Right lobe of liver (tissue), 6 donors: Measurements from ENCODE around the gene MAVS. TPM values are rescaled to one million over a fixed set of nuclear protein-coding genes. Genes with fewer than 3 reads are reported as not detected.

Experiments used
- ATAC-seq, 4 donors: fragments of 200-7000 bp; cut with Tn5 transposase; one replicate each; pipeline ENCODE4 v1.9.1; 2020; ENCODE audit warnings: mild to moderate bottlenecking in 4 of 4, moderate library complexity in 4 of 4
- DNase-seq, 3 donors: peaks; one replicate each; pipeline ENCODE4 v3.0.0-alpha.2; 2020
- H3K27ac ChIP-seq, 3 donors: fragments of 200-600 bp; one replicate each; pipeline ENCODE4 v1.8.0; 2022
- H3K27me3 ChIP-seq, 2 donors: fragments of 200-600 bp; one replicate each; pipeline ENCODE4 v1.8.0; 2022
- H3K36me3 ChIP-seq, 4 donors: fragments of 200-600 bp; sonication (generic) in 1 of 4; one replicate each; pipeline versions ENCODE4 v1.5.1 to v1.8.0; 2017 to 2022; ENCODE audit warnings: control low read depth in 1 of 4
- H3K4me1 ChIP-seq, 4 donors: fragments of 200-600 bp; sonication (generic) in 1 of 4; one replicate each; pipeline versions ENCODE4 v1.5.1 to v1.8.0; 2017 to 2022; ENCODE audit warnings: control low read depth in 1 of 4
- H3K4me3 ChIP-seq, 3 donors: fragments of 200-600 bp; one replicate each; pipeline ENCODE4 v1.8.0; 2022
- H3K9me3 ChIP-seq, 4 donors: fragments of 200-600 bp; sonication (generic) in 1 of 4; one replicate each; pipeline versions ENCODE4 v1.5.1 to v1.8.0; 2017 to 2022; ENCODE audit warnings: control low read depth in 1 of 4
- POLR2A ChIP-seq: fragments of 450-650 bp; IDR thresholded peaks from one replicate; pipeline ENCODE4 v1.6.1; 2017; ENCODE audit warnings: antibody characterized with exemption, mild to moderate bottlenecking
- WGBS: methylation state at CpG from one replicate; pipeline ENCODE4 v1.1.6; 2018; ENCODE audit warnings: low coverage, low lambda C conversion rate; ENCODE audit not compliant: insufficient coverage; ENCODE audit errors: missing lambda C conversion rate; 5-methylcytosine and 5-hydroxymethylcytosine counted together
- intact Hi-C, 2 donors: fragments of 100-400 bp; cut with DNase I; formaldehyde crosslinking; loops; one replicate each; pipeline versions ENCODE4 v1.11.2 to v1.14.1; 2022
- total RNA-seq, 6 experiments: library from RNA; depleted of rRNA in 2 of 6; stranded (reverse); fragments of >200 nt in 2 of 6; fragmentation: NEBNext Ultra II Directional in 3 of 6; extraction: Animal tissue kit (Norgen Biotek cat#: 25700) in 3 of 6; gene quantifications; one replicate each; pipeline versions ENCODE4 v1.1.0 to v1.2.4, GENCODE V29; 2016 to 2023
- TF ChIP-seq, protein P1 (sequence below), 4 donors: fragments of 200-600 bp in 3 of 4; fragments of 450-650 bp in 1 of 4; IDR thresholded peaks; one replicate each; pipeline versions ENCODE4 v1.5.1 to v1.8.0; 2016 to 2022; ENCODE audit warnings: antibody characterized with exemption in 4 of 4, mild to moderate bottlenecking in 2 of 4
- donor health status: DM: no; HTN: yes; CAD: no.
- donor health status: DM: no; HTN: no; CAD: no.
- donor health status: DM: no; HTN: no; CAD: no.
- donor health status: DM: no; HTN: yes; CAD: no.
- donor health status: DM: no; HTN: yes; CAD: no.

MAVS gene
- total RNA-seq, 6 experiments from 2014 or later: 10.1 to 20.4 (median 17.0) TPM

DNA sequence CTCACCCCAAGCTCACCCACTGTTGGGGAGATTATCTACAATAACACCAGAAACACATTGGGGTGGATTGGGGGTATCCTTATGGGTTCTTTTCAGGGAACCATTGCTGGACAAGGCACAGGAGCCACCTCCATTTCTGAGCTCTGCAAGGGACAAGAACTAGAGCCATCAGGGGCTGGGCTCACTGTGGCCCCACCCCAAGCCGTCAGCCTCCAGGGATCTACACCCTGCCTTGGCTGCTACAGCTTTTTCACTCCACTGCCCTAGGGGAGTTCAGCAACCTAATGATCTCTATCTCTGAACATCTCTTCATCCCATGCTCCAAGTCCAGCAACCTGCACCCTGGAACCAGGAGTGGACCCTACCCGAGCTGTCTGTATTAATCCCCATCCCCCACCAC is 21.2 kb downstream of the MAVS start:
- Histone ChIP-seq H3K4me1 (no peaks in the 10 kb centered on the region), H3K4me3 (no peak overlapping the region), H3K36me3 (peaks cover 6 to 44% (median 23%) of the 10 kb centered on the region in 4 donors), H3K27ac (no peak overlapping the region), H3K9me3 (no peaks in the 10 kb centered on the region), H3K27me3 (no peaks in the 10 kb centered on the region)
- no peak for DNase-seq
- 50% methylated on average over 2 of the region's 2 CpGs for WGBS
- no peak for TF ChIP-seq POLR2A
- TF ChIP-seq, protein P1, sequence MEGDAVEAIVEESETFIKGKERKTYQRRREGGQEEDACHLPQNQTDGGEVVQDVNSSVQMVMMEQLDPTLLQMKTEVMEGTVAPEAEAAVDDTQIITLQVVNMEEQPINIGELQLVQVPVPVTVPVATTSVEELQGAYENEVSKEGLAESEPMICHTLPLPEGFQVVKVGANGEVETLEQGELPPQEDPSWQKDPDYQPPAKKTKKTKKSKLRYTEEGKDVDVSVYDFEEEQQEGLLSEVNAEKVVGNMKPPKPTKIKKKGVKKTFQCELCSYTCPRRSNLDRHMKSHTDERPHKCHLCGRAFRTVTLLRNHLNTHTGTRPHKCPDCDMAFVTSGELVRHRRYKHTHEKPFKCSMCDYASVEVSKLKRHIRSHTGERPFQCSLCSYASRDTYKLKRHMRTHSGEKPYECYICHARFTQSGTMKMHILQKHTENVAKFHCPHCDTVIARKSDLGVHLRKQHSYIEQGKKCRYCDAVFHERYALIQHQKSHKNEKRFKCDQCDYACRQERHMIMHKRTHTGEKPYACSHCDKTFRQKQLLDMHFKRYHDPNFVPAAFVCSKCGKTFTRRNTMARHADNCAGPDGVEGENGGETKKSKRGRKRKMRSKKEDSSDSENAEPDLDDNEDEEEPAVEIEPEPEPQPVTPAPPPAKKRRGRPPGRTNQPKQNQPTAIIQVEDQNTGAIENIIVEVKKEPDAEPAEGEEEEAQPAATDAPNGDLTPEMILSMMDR (IDR thresholded peaks at IDR 0.05): no peak
- intact Hi-C loops: no loop called here
- peak in 3 of 4 donors; percentile 3 to 22 (median 8) for ATAC-seq

DNA sequence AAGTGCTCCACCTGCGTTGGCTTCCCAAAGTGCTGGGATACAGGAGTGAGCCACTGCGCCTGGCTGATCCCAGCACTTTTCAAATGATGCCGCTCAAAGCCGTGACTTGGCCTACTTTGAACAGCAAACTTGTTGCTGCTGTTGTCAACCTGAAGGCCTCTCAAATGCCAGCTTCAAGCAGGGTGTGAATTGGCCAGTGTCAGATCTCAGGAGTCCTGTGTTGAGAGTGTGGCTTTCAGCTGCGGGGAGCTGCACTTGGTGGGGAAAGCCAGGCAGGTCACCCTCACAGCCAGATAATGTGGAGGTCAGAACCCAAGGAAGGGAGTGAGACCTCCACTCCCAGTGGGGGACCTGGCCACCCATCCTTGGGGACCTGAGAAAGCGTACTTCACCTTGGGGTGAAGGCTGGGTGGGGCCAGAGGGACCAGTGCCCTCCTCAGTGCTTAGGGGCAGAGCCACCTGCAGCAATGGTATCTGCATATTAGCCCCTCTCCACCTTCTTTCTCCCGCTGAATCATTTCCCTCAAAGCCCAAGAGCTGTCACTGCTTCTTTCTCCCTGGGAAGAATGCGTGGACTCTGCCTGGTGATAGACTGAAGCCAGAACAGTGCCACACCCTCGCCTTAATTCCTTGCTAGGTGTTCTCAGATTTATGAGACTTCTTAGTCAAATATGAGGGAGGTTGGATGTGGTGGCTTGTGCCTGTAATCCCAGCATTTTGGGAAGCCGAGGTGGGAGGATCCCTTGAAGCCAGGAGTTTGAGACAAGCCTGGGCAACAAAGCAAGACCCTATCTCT is 23.4 kb downstream of the MAVS start:
- Histone ChIP-seq H3K4me3 (no peak overlapping the region), H3K27ac (no peak overlapping the region), H3K4me1 (no peaks in the 10 kb centered on the region), H3K36me3 (peaks cover 0 to 35% (median 8%) of the 10 kb centered on the region in 4 donors), H3K9me3 (no peaks in the 10 kb centered on the region), H3K27me3 (no peaks in the 10 kb centered on the region)
- TF ChIP-seq POLR2A: no peak
- TF ChIP-seq, protein P1 (IDR thresholded peaks at IDR 0.05): no peak
- DNase-seq (no peak), ATAC-seq (peak in 1 of 4 donors; percentile 2)
- 100% methylated on average over 2 of the region's 10 CpGs for WGBS
- intact Hi-C loops: no loop called here

DNA sequence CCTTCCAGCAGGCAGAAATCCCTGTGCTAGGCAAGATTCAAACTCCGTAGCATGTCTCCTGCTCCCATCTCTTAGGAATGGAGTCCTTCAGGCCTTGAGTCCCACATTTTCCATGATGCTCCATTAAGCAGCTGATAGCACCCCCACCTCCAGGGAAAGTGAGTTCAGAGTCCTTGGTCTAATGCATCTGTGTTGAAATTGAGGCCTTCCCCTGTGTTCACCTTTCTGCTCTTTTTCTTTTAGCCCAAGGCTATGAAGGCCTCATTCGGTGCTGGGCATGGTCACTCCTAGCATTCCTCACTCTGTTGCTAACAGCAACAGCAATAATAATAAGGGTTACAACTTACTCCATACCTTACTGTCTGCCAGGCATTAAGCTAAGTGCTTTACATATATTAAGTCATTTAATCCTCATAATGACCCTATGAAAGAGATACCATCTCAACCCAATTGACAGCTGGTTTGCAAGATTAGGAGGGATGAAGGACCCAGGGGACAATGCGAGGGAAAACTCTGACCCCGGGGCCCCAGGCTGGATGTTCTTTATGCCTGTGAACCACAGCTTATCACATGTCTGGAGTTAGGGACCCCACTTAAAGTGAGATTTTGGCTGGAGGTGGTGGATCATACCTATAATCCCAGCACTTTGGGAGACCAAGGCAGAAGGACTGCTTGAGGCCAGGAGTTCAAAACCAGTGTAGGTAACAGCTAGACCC is 25.1 kb downstream of the MAVS start:
- H3K36me3 ChIP-seq: peaks cover 0 to 18% (median 4%) of the 10 kb centered on the region in 4 donors
- DNase-seq: no peak
- intact Hi-C loops: no loop called here
- H3K27ac ChIP-seq: no peak overlapping the region
- no peaks in the 10 kb centered on the region for H3K9me3 ChIP-seq
- no peak for ATAC-seq
- no peaks in the 10 kb centered on the region for H3K27me3 ChIP-seq
- H3K4me1 ChIP-seq: no peaks in the 10 kb centered on the region
- TF ChIP-seq POLR2A: no peak
- TF ChIP-seq, protein P1 (IDR thresholded peaks at IDR 0.05): no peak
- no peak overlapping the region for H3K4me3 ChIP-seq
- WGBS: 100% methylated on average over 2 of the region's 4 CpGs

DNA sequence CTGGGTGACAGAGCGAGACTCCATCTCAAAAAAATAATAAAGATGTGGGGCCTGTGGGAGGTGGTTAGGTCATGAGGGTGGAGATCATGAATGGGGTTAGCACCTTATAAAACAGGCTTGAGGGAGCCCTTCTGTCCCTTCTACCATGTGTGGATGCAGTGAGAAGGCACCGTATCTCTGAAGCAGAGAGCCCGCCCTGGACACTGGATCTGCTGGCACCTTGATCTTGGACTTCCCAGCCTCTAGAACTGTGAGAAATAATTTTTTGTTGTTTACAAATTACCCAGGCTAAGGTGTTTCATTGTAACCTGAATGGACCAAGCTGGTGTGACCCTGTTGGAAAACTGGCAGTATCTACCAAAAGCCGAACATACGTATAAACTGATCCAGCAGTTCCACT is 26.9 kb downstream of the MAVS start:
- no peak for DNase-seq
- WGBS: 96% methylated on average over 5 of the region's 5 CpGs
- peaks cover 0 to 14% (median 4%) of the 10 kb centered on the region in 4 donors for H3K36me3 ChIP-seq

More for the DNA sequence above, 26.9 kb downstream of the MAVS start:
- no peak for TF ChIP-seq POLR2A
- TF ChIP-seq, protein P1 (IDR thresholded peaks at IDR 0.05): no peak
- no peak for ATAC-seq
- intact Hi-C loops: no loop called here
- Histone ChIP-seq H3K4me1 (no peaks in the 10 kb centered on the region), H3K27ac (no peak overlapping the region), H3K27me3 (no peaks in the 10 kb centered on the region), H3K4me3 (no peak overlapping the region), H3K9me3 (no peaks in the 10 kb centered on the region)
